GM23338 (cell line): ENCODE measurements around the gene PI4K2A. TPM values are rescaled to one million over a fixed set of nuclear protein-coding genes. Genes with fewer than 3 reads are reported as not detected.

ENCODE experiments used
- ATAC-seq: fragments of 200-7000 bp; cut with Tn5 transposase; 3 replicates; pipeline ENCODE4 v1.9.1; 2020
- DNase-seq: peaks from one replicate; pipeline ENCODE4 v3.0.0-alpha.2; 2015; ENCODE audit warnings: low spot score
- H2AFZ ChIP-seq: fragments of 200-600 bp; sonication (generic); 2 replicates; pipeline ENCODE4 v1.8.0; 2016; ENCODE audit warnings: antibody characterized with exemption, mild to moderate bottlenecking, moderate library complexity
- H3F3A ChIP-seq: fragments of 200-600 bp; sonication (generic); replicated peaks from 2 replicates; pipeline ENCODE4 v1.8.0; 2017; ENCODE audit warnings: antibody characterized with exemption, mixed run types, low read depth
- H3K27ac ChIP-seq: fragments of 200-600 bp; sonication (generic); 2 replicates; pipeline ENCODE4 v1.6.1; 2016; ENCODE audit warnings: low read depth
- H3K27me3 ChIP-seq: fragments of 200-600 bp; sonication (generic); 2 replicates; pipeline ENCODE4 v1.8.0; 2016; ENCODE audit warnings: mild to moderate bottlenecking, mixed run types, moderate library complexity; ENCODE audit not compliant: insufficient read depth
- H3K36me3 ChIP-seq: fragments of 200-600 bp; sonication (generic); 2 replicates; pipeline ENCODE4 v1.8.0; 2016; ENCODE audit warnings: mild to moderate bottlenecking; ENCODE audit not compliant: insufficient read depth
- H3K4me1 ChIP-seq: fragments of 200-600 bp; sonication (generic); 2 replicates; pipeline ENCODE4 v1.8.0; 2016; ENCODE audit warnings: mild to moderate bottlenecking, moderate library complexity; ENCODE audit not compliant: insufficient read depth
- H3K4me2 ChIP-seq: fragments of 200-600 bp; sonication (generic); 2 replicates; pipeline ENCODE4 v1.7.1; 2017; ENCODE audit warnings: mixed run types
- H3K4me3 ChIP-seq: fragments of 200-600 bp; sonication (generic); 2 replicates; pipeline ENCODE4 v1.6.1; 2016; ENCODE audit warnings: mixed run types
- H3K79me2 ChIP-seq: fragments of 200-600 bp; sonication (generic); replicated peaks from 2 replicates; pipeline ENCODE4 v1.8.0; 2017; ENCODE audit warnings: mild to moderate bottlenecking; ENCODE audit not compliant: insufficient read depth
- H3K9me2 ChIP-seq: fragments of 200-600 bp; sonication (generic); 2 replicates; pipeline ENCODE4 v1.8.0; 2017; ENCODE audit not compliant: insufficient read depth
- H4K20me1 ChIP-seq: fragments of 200-600 bp; sonication (generic); replicated peaks from 2 replicates; pipeline ENCODE4 v1.8.0; 2017; ENCODE audit warnings: mild to moderate bottlenecking; ENCODE audit not compliant: insufficient read depth
- H3K27ac Mint-ChIP-seq: 2 replicates; pipeline ENCODE4 v1.8.0; 2020; ENCODE audit warnings: inconsistent platforms, mild to moderate bottlenecking, moderate library complexity, mixed read lengths
- H3K27me3 Mint-ChIP-seq: 3 replicates; pipeline ENCODE4 v1.8.0; 2022; ENCODE audit warnings: low read depth, mild to moderate bottlenecking, moderate library complexity, mixed read lengths, inconsistent platforms; ENCODE audit not compliant: insufficient read depth, poor library complexity
- H3K36me3 Mint-ChIP-seq: 3 replicates; pipeline ENCODE4 v1.8.0; 2021; ENCODE audit warnings: low read depth, mild to moderate bottlenecking, inconsistent platforms, moderate library complexity, mixed read lengths
- H3K4me1 Mint-ChIP-seq: 3 replicates; pipeline ENCODE4 v1.8.0; 2020; ENCODE audit warnings: mild to moderate bottlenecking, inconsistent platforms, mixed read lengths
- H3K4me3 Mint-ChIP-seq: 3 replicates; pipeline ENCODE4 v1.8.0; 2021; ENCODE audit warnings: moderate library complexity, mild to moderate bottlenecking, inconsistent platforms, mixed read lengths
- H3K9me3 Mint-ChIP-seq: 3 replicates; pipeline ENCODE4 v1.8.0; 2020; ENCODE audit warnings: moderate library complexity, mild to moderate bottlenecking, inconsistent platforms, mixed read lengths
- CREB1 ChIP-seq: fragments of 250-450 bp; sonication (Bioruptor Pico); IDR thresholded peaks from 2 replicates; pipeline ENCODE4 v1.5.0; 2020; ENCODE audit warnings: low read depth, mild to moderate bottlenecking, moderate library complexity
- EZH2phosphoT487 ChIP-seq: fragments of 200-600 bp; sonication (generic); IDR thresholded peaks from one replicate; pipeline ENCODE4 v1.8.1; 2018; ENCODE audit warnings: antibody characterized with exemption; ENCODE audit not compliant: unreplicated experiment
- JUNB ChIP-seq: IDR thresholded peaks from one replicate; pipeline ENCODE4 v1.6.1; 2016; ENCODE audit warnings: antibody characterized with exemption; ENCODE audit not compliant: unreplicated experiment
- STAT1 ChIP-seq: IDR thresholded peaks from one replicate; pipeline ENCODE4 v1.6.1; 2016; ENCODE audit warnings: antibody characterized with exemption; ENCODE audit not compliant: unreplicated experiment
- ZNF114 ChIP-seq: fragments of 250-450 bp; sonication (Bioruptor Pico); IDR thresholded peaks from 2 replicates; pipeline ENCODE4 v1.5.0; 2020; ENCODE audit warnings: mild to moderate bottlenecking, moderate library complexity
- ZNF331 ChIP-seq: fragments of 250-450 bp; sonication (Bioruptor Pico); IDR thresholded peaks from 2 replicates; pipeline ENCODE4 v1.5.0; 2020; ENCODE audit warnings: low read depth, mild to moderate bottlenecking, moderate library complexity
- polyA plus RNA-seq: library from polyadenylated mRNA; unstranded; fragments of >200 nt; fragmentation: Nextera tagmentation; extraction: Ambion mirVana; gene quantifications from 2 replicates; pipeline ENCODE4 v1.2.1, GENCODE V29; 2016
- total RNA-seq: library from RNA; depleted of rRNA; stranded (reverse); fragments of >200 nt; shearing (Covaris generic); gene quantifications from 2 replicates; pipeline ENCODE4 v1.2.3, GENCODE V29; 2014
- TF ChIP-seq, protein P1 (sequence below): fragments of 250-450 bp; sonication (Bioruptor Pico); IDR thresholded peaks from 2 replicates; pipeline ENCODE4 v1.5.0; 2020; ENCODE audit warnings: mild to moderate bottlenecking, moderate library complexity
- TF ChIP-seq, protein P2 (sequence below): IDR thresholded peaks from one replicate; pipeline ENCODE4 v1.6.1; 2018; ENCODE audit warnings: antibody characterized with exemption; ENCODE audit not compliant: unreplicated experiment
- TF ChIP-seq, protein P3 (sequence below): IDR thresholded peaks from 2 replicates; pipeline ENCODE4 v1.6.1; 2016; ENCODE audit warnings: antibody characterized with exemption
- TF ChIP-seq, protein P4 (sequence below), 2 experiments: fragments of 200-600 bp in 1 of 2; sonication (generic) in 1 of 2; conservative IDR thresholded peaks; 2 replicates each; pipeline versions ENCODE4 v1.5.1 to v1.6.1; 2016 to 2017; ENCODE audit warnings: antibody characterized with exemption in 2 of 2, low read depth in 2 of 2, mild to moderate bottlenecking in 2 of 2, moderate library complexity in 1 of 2

The PI4K2A gene
- total and polyA plus RNA-seq, 2 experiments from 2014 or later: 8.1 to 29.2 TPM

DNA sequence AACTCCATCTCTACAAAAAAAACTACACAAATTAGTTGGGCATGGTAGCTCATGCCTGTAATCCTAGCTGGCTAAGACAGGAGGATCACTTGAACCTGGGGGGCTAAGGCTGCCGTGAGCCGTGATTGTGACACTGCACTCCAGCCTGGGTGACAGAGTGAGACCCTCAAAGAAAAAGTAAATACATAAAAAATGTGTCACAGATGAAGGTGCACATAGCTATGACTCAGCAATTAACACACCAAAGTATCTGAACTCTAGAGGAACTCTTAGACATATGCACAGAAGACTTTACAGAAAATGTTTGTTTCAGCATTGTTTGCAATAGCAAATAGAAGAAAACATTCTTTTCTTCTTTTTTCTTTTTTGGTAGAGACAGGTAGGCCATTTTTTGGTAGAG lies 42.7 kb upstream of the PI4K2A start:
- ATAC-seq (no peak), DNase-seq (no peak)
- Histone ChIP-seq H4K20me1 (no peaks in the 10 kb centered on the region), H3K27me3 (no peaks in the 10 kb centered on the region), H3K4me1 (no peaks in the 10 kb centered on the region), H3K36me3 (no peaks in the 10 kb centered on the region), H3K9me2 (no peaks in the 10 kb centered on the region), H3K4me3 (no peak overlapping the region), H2AFZ (no peak overlapping the region), H3K4me2 (no peak overlapping the region), H3K27ac (no peak overlapping the region), H3F3A (no peaks in the 10 kb centered on the region), H3K79me2 (no peaks in the 10 kb centered on the region)
- peaks cover 4% of the 10 kb centered on the region for H3K4me1 Mint-ChIP-seq
- H3K9me3 Mint-ChIP-seq: no peaks in the 10 kb centered on the region
- H3K4me3 Mint-ChIP-seq: no peak overlapping the region
- TF ChIP-seq JUNB: no peak
- no peak for TF ChIP-seq CREB1 (CRISPR knock-in tag)
- no peak for TF ChIP-seq EZH2phosphoT487
- TF ChIP-seq, protein P1, sequence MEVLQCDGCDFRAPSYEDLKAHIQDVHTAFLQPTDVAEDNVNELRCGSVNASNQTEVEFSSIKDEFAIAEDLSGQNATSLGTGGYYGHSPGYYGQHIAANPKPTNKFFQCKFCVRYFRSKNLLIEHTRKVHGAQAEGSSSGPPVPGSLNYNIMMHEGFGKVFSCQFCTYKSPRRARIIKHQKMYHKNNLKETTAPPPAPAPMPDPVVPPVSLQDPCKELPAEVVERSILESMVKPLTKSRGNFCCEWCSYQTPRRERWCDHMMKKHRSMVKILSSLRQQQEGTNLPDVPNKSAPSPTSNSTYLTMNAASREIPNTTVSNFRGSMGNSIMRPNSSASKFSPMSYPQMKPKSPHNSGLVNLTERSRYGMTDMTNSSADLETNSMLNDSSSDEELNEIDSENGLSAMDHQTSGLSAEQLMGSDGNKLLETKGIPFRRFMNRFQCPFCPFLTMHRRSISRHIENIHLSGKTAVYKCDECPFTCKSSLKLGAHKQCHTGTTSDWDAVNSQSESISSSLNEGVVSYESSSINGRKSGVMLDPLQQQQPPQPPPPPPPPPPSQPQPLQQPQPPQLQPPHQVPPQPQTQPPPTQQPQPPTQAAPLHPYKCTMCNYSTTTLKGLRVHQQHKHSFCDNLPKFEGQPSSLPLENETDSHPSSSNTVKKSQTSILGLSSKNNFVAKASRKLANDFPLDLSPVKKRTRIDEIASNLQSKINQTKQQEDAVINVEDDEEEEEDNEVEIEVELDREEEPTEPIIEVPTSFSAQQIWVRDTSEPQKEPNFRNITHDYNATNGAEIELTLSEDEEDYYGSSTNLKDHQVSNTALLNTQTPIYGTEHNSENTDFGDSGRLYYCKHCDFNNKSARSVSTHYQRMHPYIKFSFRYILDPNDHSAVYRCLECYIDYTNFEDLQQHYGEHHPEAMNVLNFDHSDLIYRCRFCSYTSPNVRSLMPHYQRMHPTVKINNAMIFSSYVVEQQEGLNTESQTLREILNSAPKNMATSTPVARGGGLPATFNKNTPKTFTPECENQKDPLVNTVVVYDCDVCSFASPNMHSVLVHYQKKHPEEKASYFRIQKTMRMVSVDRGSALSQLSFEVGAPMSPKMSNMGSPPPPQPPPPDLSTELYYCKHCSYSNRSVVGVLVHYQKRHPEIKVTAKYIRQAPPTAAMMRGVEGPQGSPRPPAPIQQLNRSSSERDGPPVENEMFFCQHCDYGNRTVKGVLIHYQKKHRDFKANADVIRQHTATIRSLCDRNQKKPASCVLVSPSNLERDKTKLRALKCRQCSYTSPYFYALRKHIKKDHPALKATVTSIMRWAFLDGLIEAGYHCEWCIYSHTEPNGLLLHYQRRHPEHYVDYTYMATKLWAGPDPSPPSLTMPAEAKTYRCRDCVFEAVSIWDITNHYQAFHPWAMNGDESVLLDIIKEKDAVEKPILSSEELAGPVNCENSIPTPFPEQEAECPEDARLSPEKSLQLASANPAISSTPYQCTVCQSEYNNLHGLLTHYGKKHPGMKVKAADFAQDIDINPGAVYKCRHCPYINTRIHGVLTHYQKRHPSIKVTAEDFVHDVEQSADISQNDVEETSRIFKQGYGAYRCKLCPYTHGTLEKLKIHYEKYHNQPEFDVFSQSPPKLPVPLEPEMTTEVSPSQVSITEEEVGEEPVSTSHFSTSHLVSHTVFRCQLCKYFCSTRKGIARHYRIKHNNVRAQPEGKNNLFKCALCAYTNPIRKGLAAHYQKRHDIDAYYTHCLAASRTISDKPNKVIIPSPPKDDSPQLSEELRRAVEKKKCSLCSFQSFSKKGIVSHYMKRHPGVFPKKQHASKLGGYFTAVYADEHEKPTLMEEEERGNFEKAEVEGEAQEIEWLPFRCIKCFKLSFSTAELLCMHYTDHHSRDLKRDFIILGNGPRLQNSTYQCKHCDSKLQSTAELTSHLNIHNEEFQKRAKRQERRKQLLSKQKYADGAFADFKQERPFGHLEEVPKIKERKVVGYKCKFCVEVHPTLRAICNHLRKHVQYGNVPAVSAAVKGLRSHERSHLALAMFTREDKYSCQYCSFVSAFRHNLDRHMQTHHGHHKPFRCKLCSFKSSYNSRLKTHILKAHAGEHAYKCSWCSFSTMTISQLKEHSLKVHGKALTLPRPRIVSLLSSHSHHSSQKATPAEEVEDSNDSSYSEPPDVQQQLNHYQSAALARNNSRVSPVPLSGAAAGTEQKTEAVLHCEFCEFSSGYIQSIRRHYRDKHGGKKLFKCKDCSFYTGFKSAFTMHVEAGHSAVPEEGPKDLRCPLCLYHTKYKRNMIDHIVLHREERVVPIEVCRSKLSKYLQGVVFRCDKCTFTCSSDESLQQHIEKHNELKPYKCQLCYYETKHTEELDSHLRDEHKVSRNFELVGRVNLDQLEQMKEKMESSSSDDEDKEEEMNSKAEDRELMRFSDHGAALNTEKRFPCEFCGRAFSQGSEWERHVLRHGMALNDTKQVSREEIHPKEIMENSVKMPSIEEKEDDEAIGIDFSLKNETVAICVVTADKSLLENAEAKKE (CRISPR knock-in tag): no peak
- TF ChIP-seq, protein P2, sequence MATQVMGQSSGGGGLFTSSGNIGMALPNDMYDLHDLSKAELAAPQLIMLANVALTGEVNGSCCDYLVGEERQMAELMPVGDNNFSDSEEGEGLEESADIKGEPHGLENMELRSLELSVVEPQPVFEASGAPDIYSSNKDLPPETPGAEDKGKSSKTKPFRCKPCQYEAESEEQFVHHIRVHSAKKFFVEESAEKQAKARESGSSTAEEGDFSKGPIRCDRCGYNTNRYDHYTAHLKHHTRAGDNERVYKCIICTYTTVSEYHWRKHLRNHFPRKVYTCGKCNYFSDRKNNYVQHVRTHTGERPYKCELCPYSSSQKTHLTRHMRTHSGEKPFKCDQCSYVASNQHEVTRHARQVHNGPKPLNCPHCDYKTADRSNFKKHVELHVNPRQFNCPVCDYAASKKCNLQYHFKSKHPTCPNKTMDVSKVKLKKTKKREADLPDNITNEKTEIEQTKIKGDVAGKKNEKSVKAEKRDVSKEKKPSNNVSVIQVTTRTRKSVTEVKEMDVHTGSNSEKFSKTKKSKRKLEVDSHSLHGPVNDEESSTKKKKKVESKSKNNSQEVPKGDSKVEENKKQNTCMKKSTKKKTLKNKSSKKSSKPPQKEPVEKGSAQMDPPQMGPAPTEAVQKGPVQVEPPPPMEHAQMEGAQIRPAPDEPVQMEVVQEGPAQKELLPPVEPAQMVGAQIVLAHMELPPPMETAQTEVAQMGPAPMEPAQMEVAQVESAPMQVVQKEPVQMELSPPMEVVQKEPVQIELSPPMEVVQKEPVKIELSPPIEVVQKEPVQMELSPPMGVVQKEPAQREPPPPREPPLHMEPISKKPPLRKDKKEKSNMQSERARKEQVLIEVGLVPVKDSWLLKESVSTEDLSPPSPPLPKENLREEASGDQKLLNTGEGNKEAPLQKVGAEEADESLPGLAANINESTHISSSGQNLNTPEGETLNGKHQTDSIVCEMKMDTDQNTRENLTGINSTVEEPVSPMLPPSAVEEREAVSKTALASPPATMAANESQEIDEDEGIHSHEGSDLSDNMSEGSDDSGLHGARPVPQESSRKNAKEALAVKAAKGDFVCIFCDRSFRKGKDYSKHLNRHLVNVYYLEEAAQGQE: no peak
- TF ChIP-seq, protein P3, sequence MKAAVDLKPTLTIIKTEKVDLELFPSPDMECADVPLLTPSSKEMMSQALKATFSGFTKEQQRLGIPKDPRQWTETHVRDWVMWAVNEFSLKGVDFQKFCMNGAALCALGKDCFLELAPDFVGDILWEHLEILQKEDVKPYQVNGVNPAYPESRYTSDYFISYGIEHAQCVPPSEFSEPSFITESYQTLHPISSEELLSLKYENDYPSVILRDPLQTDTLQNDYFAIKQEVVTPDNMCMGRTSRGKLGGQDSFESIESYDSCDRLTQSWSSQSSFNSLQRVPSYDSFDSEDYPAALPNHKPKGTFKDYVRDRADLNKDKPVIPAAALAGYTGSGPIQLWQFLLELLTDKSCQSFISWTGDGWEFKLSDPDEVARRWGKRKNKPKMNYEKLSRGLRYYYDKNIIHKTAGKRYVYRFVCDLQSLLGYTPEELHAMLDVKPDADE: no peak
- TF ChIP-seq ZNF331 (CRISPR knock-in tag): no peak
- TF ChIP-seq, protein P4, sequence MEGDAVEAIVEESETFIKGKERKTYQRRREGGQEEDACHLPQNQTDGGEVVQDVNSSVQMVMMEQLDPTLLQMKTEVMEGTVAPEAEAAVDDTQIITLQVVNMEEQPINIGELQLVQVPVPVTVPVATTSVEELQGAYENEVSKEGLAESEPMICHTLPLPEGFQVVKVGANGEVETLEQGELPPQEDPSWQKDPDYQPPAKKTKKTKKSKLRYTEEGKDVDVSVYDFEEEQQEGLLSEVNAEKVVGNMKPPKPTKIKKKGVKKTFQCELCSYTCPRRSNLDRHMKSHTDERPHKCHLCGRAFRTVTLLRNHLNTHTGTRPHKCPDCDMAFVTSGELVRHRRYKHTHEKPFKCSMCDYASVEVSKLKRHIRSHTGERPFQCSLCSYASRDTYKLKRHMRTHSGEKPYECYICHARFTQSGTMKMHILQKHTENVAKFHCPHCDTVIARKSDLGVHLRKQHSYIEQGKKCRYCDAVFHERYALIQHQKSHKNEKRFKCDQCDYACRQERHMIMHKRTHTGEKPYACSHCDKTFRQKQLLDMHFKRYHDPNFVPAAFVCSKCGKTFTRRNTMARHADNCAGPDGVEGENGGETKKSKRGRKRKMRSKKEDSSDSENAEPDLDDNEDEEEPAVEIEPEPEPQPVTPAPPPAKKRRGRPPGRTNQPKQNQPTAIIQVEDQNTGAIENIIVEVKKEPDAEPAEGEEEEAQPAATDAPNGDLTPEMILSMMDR (conservative IDR thresholded peaks at IDR 0.05; ENCODE audit: low read depth in 2 of 2): no peak
- no peak for TF ChIP-seq STAT1
- no peak for TF ChIP-seq ZNF114 (CRISPR knock-in tag)
- no peaks in the 10 kb centered on the region for H3K36me3 Mint-ChIP-seq
- peaks cover 9% of the 10 kb centered on the region for H3K27me3 Mint-ChIP-seq
- no peak overlapping the region for H3K27ac Mint-ChIP-seq
